Body of pancreas (tissue), 4 donors: ENCODE results near the gene EPHA8.

Experiments
- POLR2A ChIP-seq, 3 donors: fragments of 450-650 bp; IDR thresholded peaks; one replicate each; pipeline ENCODE4 v1.6.1; 2016; ENCODE audit warnings: antibody characterized with exemption in 3 of 3, mild to moderate bottlenecking in 2 of 3
- TF ChIP-seq, protein P1 (sequence below), 7 experiments: fragments of 450-650 bp in 4 of 7; fragments of 200-600 bp in 3 of 7; sonication (generic) in 3 of 7; IDR thresholded peaks; one replicate each; pipeline ENCODE4 v1.5.1; 2016 to 2019; ENCODE audit warnings: antibody characterized with exemption in 7 of 7

DNA sequence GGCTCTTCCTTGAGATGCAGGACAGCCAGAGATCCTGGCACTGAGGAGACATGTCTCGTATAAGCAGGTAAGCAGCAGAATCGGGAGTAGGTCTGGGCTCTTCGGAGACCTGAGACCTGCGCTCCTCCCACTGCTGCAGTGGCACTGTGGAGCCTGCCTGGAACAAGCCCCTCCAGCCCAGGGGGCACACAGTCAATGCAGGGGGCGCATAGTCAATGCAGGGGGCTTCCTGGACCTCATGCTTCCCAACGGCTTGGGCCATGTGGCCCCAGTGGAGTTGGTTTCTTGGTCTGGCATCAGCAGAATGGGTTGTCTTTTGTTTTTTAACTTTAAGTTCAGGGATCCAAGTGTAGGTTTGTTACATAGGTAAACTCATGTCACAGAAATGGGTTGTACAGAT, 27.9 kb upstream of the EPHA8 start:
- TF ChIP-seq, protein P1, sequence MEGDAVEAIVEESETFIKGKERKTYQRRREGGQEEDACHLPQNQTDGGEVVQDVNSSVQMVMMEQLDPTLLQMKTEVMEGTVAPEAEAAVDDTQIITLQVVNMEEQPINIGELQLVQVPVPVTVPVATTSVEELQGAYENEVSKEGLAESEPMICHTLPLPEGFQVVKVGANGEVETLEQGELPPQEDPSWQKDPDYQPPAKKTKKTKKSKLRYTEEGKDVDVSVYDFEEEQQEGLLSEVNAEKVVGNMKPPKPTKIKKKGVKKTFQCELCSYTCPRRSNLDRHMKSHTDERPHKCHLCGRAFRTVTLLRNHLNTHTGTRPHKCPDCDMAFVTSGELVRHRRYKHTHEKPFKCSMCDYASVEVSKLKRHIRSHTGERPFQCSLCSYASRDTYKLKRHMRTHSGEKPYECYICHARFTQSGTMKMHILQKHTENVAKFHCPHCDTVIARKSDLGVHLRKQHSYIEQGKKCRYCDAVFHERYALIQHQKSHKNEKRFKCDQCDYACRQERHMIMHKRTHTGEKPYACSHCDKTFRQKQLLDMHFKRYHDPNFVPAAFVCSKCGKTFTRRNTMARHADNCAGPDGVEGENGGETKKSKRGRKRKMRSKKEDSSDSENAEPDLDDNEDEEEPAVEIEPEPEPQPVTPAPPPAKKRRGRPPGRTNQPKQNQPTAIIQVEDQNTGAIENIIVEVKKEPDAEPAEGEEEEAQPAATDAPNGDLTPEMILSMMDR (IDR thresholded peaks at IDR 0.05), result no peak
- TF ChIP-seq POLR2A (IDR thresholded peaks at IDR 0.05), result no peak
